IMR-90 (cell line): ENCODE results near the gene RHO. TPM values are rescaled to one million over a fixed set of nuclear protein-coding genes. Genes with fewer than 3 reads are reported as not detected.

Source experiments
- ATAC-seq: fragments of 200-7000 bp; cut with Tn5 transposase; 2 replicates; pipeline ENCODE4 v1.9.1; 2020; ENCODE audit warnings: low read depth, mild to moderate bottlenecking, moderate library complexity
- BruUV-seq: library from RNA; stranded (reverse); fragments of 400-500 nt; replicated peaks from 2 replicates; lab custom pipeline; 2021; lab: Mats Ljungman, UMichigan
- CTCF ChIA-PET: fragments of 300-600 bp; formaldehyde crosslinking; extraction: SDS; loops from one replicate; lab custom pipeline; 2021; ENCODE audit warnings: antibody characterized with exemption; lab: Yijun Ruan, JAX
- POLR2A ChIA-PET: fragments of 300-600 bp; sonication (Branson Sonifier 250); formaldehyde crosslinking; loops from one replicate; lab custom pipeline; 2022; ENCODE audit warnings: antibody characterized with exemption; ENCODE audit not compliant: unreplicated experiment; lab: Charles Lee
- DNase-seq: peaks from one replicate; pipeline ENCODE4 v3.0.0; 2013
- H2AFZ ChIP-seq: replicated peaks from 2 replicates; pipeline ENCODE3; 2013; ENCODE audit warnings: low read length, mild to moderate bottlenecking; ENCODE audit not compliant: poor library complexity
- H2AK5ac ChIP-seq: 2 replicates; pipeline ENCODE4 v1.6.1; 2013; ENCODE audit warnings: low read depth, low read length, inconsistent platforms
- H2AK9ac ChIP-seq: replicated peaks from 2 replicates; pipeline ENCODE3; 2013; ENCODE audit warnings: mild to moderate bottlenecking, low read depth, low read length, moderate library complexity; ENCODE audit not compliant: poor library complexity
- H2BK120ac ChIP-seq: 2 replicates; pipeline ENCODE4 v1.6.1; 2013; ENCODE audit warnings: low read depth, low read length, inconsistent platforms
- H2BK15ac ChIP-seq: 3 replicates; pipeline ENCODE4 v1.6.1; 2013; ENCODE audit warnings: low read depth, low read length, inconsistent platforms
- H2BK20ac ChIP-seq: 2 replicates; pipeline ENCODE4 v1.6.1; 2013; ENCODE audit warnings: low read depth, mild to moderate bottlenecking, inconsistent platforms, low read length, moderate library complexity
- H2BK5ac ChIP-seq: 2 replicates; pipeline ENCODE4 v1.6.1; 2013; ENCODE audit warnings: mild to moderate bottlenecking, low read depth, low read length, inconsistent platforms; ENCODE audit not compliant: poor library complexity, severe bottlenecking
- H3K14ac ChIP-seq: replicated peaks from 2 replicates; pipeline ENCODE4 v1.6.1; 2013; ENCODE audit warnings: low read depth, low read length, inconsistent platforms
- H3K18ac ChIP-seq: 2 replicates; pipeline ENCODE4 v1.6.1; 2013; ENCODE audit warnings: low read depth, low read length, control low read depth
- H3K23ac ChIP-seq: 2 replicates; pipeline ENCODE4 v1.6.1; 2013; ENCODE audit warnings: low read depth, low read length, inconsistent platforms
- H3K27ac ChIP-seq: 2 replicates; pipeline ENCODE4 v1.5.1; 2013; ENCODE audit warnings: mild to moderate bottlenecking, control low read depth, low read length; ENCODE audit not compliant: insufficient read depth
- H3K27me3 ChIP-seq: 2 replicates; pipeline ENCODE4 v1.6.1; 2013; ENCODE audit warnings: low read length; ENCODE audit not compliant: control insufficient read depth, insufficient read depth
- H3K36me3 ChIP-seq: 2 replicates; pipeline ENCODE4 v1.6.1; 2013; ENCODE audit warnings: low read length, mixed read lengths; ENCODE audit not compliant: control insufficient read depth, insufficient read depth
- H3K4ac ChIP-seq: 2 replicates; pipeline ENCODE4 v1.6.1; 2013; ENCODE audit warnings: low read depth, low read length, inconsistent platforms
- H3K4me1 ChIP-seq: 2 replicates; pipeline ENCODE4 v1.6.1; 2013; ENCODE audit warnings: low read length, mixed read lengths; ENCODE audit not compliant: control insufficient read depth, insufficient read depth
- H3K4me2 ChIP-seq: 2 replicates; pipeline ENCODE4 v1.6.1; 2013; ENCODE audit warnings: low read depth, mild to moderate bottlenecking, control low read depth, low read length, moderate library complexity
- H3K4me3 ChIP-seq: 2 replicates; pipeline ENCODE4 v1.5.1; 2013; ENCODE audit warnings: low read depth, mild to moderate bottlenecking, control low read depth, low read length, moderate library complexity; ENCODE audit not compliant: insufficient read depth
- H3K56ac ChIP-seq: 2 replicates; pipeline ENCODE4 v1.6.1; 2013; ENCODE audit warnings: low read length, inconsistent platforms; ENCODE audit not compliant: insufficient read depth; ENCODE audit errors: extremely low read depth
- H3K79me1 ChIP-seq, 2 experiments: 2 replicates each; pipeline ENCODE4 v1.6.1; 2013; ENCODE audit warnings: low read length in 2 of 2, inconsistent platforms in 1 of 2, low read depth in 1 of 2
- H3K9ac ChIP-seq: 2 replicates; pipeline ENCODE4 v1.6.1; 2013; ENCODE audit warnings: low read depth, low read length, control low read depth
- H3K9me1 ChIP-seq: 2 replicates; pipeline ENCODE4 v1.6.1; 2013; ENCODE audit warnings: low read length, inconsistent platforms; ENCODE audit not compliant: insufficient read depth
- H3K9me3 ChIP-seq: 2 replicates; pipeline ENCODE4 v1.6.1; 2013; ENCODE audit warnings: low read length; ENCODE audit not compliant: control insufficient read depth, insufficient read depth
- H4K20me1 ChIP-seq: 2 replicates; pipeline ENCODE4 v1.6.1; 2013; ENCODE audit warnings: low read length, inconsistent platforms; ENCODE audit not compliant: insufficient read depth
- H4K5ac ChIP-seq: 2 replicates; pipeline ENCODE4 v1.6.1; 2013; ENCODE audit warnings: mild to moderate bottlenecking, low read depth, low read length, control low read depth
- H4K8ac ChIP-seq, 2 experiments: 2 replicates each; pipeline ENCODE4 v1.6.1; 2013; ENCODE audit warnings: low read depth in 2 of 2, low read length in 2 of 2, control low read depth in 1 of 2, inconsistent platforms in 1 of 2
- H4K91ac ChIP-seq: 2 replicates; pipeline ENCODE4 v1.6.1; 2013; ENCODE audit warnings: low read depth, low read length, inconsistent platforms; ENCODE audit not compliant: insufficient read depth
- BHLHE40 ChIP-seq: fragments of 150-350 bp; IDR thresholded peaks from 2 replicates; pipeline ENCODE4 v1.6.1; 2016; ENCODE audit warnings: mild to moderate bottlenecking, low read depth, low read length
- CEBPB ChIP-seq: IDR thresholded peaks from 2 replicates; pipeline ENCODE4 v1.6.1; 2012; ENCODE audit warnings: low read depth, low read length, improper control_type of control experiment
- CHD1 ChIP-seq: IDR thresholded peaks from 2 replicates; pipeline ENCODE4 v1.6.1; 2012; ENCODE audit warnings: low read depth, low read length, improper control_type of control experiment
- CTCF ChIP-seq: conservative IDR thresholded peaks from 2 replicates; pipeline ENCODE4 v1.5.1; 2012; ENCODE audit warnings: mild to moderate bottlenecking, low read depth, low read length, improper control_type of control experiment
- FOS ChIP-seq: fragments of 150-350 bp; IDR thresholded peaks from 2 replicates; pipeline ENCODE4 v1.6.1; 2016; ENCODE audit warnings: low read depth, low read length
- MAFK ChIP-seq: IDR thresholded peaks from 2 replicates; pipeline ENCODE4 v1.6.1; 2012; ENCODE audit warnings: low read depth, low read length, improper control_type of control experiment
- MAZ ChIP-seq: IDR thresholded peaks from 2 replicates; pipeline ENCODE4 v1.6.1; 2012; ENCODE audit warnings: low read depth, mild to moderate bottlenecking, low read length, improper control_type of control experiment, moderate library complexity, borderline replicate concordance
- MXI1 ChIP-seq: IDR thresholded peaks from 2 replicates; pipeline ENCODE4 v1.6.1; 2012; ENCODE audit warnings: low read depth, mild to moderate bottlenecking, low read length, moderate library complexity, borderline replicate concordance
- NFE2L2 ChIP-seq: fragments of 150-350 bp; IDR thresholded peaks from 2 replicates; pipeline ENCODE4 v1.6.1; 2016; ENCODE audit warnings: low read depth, mild to moderate bottlenecking, low read length
- POLR2A ChIP-seq: IDR thresholded peaks from 2 replicates; pipeline ENCODE4 v1.6.1; 2012; ENCODE audit warnings: mild to moderate bottlenecking, low read depth, low read length
- RAD21 ChIP-seq: IDR thresholded peaks from 2 replicates; pipeline ENCODE4 v1.6.1; 2012; ENCODE audit warnings: low read length, improper control_type of control experiment
- RCOR1 ChIP-seq: IDR thresholded peaks from 2 replicates; pipeline ENCODE4 v1.6.1; 2012; ENCODE audit warnings: mild to moderate bottlenecking, low read length, improper control_type of control experiment; ENCODE audit not compliant: insufficient replicate concordance
- RFX5 ChIP-seq: IDR thresholded peaks from 2 replicates; pipeline ENCODE4 v1.8.0; 2012; ENCODE audit warnings: low read depth, mild to moderate bottlenecking, low read length, moderate library complexity
- SMC3 ChIP-seq: fragments of 150-350 bp; IDR thresholded peaks from 2 replicates; pipeline ENCODE4 v1.6.1; 2016; ENCODE audit warnings: low read depth, mild to moderate bottlenecking, antibody characterized with exemption, low read length, moderate library complexity
- WGBS, 2 experiments: methylation state at CpG; one replicate each; pipeline versions ENCODE4 v1.1.5 to v1.1.7; 2013; ENCODE audit warnings: missing lambda C conversion rate in 2 of 2; ENCODE audit not compliant: insufficient read length in 1 of 2; ENCODE audit errors: extremely low coverage in 2 of 2; 5-methylcytosine and 5-hydroxymethylcytosine counted together
- dilution Hi-C: fragments of 300-500 bp; cut with HindIII; formaldehyde crosslinking; loops from one replicate; pipeline ENCODE4 v1.14.3; 2018; ENCODE audit warnings: low sequenced_read_pairs; ENCODE audit not compliant: unreplicated experiment
- in situ Hi-C: fragments of 300-500 bp; cut with MboI; formaldehyde crosslinking; loops from 3 replicates; pipeline ENCODE4 v1.14.3; 2019; ENCODE audit warnings: low sequenced_read_pairs, inconsistent platforms, mixed read lengths
- intact Hi-C: fragments of 100-400 bp; cut with micrococcal nuclease; formaldehyde crosslinking; loops from 2 replicates; pipeline ENCODE4 v1.10.0; 2022
- polyA plus RNA-seq, 3 experiments: library from polyadenylated mRNA; depleted of rRNA; stranded (reverse); fragments of >200 nt; gene quantifications; 2 replicates each; pipeline ENCODE4 v1.2.3, GENCODE V29; 2012; ENCODE audit warnings: low replicate concordance in 1 of 3
- total RNA-seq: library from RNA; depleted of rRNA; stranded (reverse); fragments of >200 nt; gene quantifications from 2 replicates; pipeline ENCODE4 v1.2.3, GENCODE V29; 2012

Gene RHO
- total and polyA plus RNA-seq, 2 of the 4 experiments (the other 2 are of a cell fraction): not detected

GRCh38 chr3:129571605-129572547 is 43.4 kb downstream of the RHO start:
- WGBS, 2 experiments: 98% methylated on average over 6 of the region's 22 CpGs; no CpG with 5 or more reads in 1 of the 2 experiments
- peaks cover 37% of the 10 kb centered on the region; the same call in 1 of the 2 replicates for H3K36me3 ChIP-seq

More at GRCh38 chr3:129571605-129572547, 43.4 kb downstream of the RHO start:
- Histone ChIP-seq H3K4me3 (no peak overlapping the region), H4K8ac (no peak overlapping the region), H3K9me1 (no peaks in the 10 kb centered on the region), H3K18ac (no peak overlapping the region), H4K91ac (no peak overlapping the region), H4K20me1 (no peaks in the 10 kb centered on the region), H3K23ac (no peak overlapping the region), H3K56ac (no peak overlapping the region), H3K27me3 (no peaks in the 10 kb centered on the region), H3K9me3 (no peaks in the 10 kb centered on the region), H2AK5ac (no peak overlapping the region), H2AFZ (no peak overlapping the region), H3K27ac (no peak overlapping the region), H3K9ac (no peak overlapping the region), H3K4ac (no peak overlapping the region), H3K79me1 (no peaks in the 10 kb centered on the region; a peak in 1 of 4 replicates), H3K4me2 (no peak overlapping the region), H2BK20ac (no peak overlapping the region), H2AK9ac (peak overlapping the region; percentile 22), H3K4me1 (peaks cover 1% of the 10 kb centered on the region; the same call in 1 of the 2 replicates), H2BK120ac (no peak overlapping the region), H4K5ac (no peak overlapping the region), H2BK15ac (no peak overlapping the region), H2BK5ac (no peak overlapping the region), H3K14ac (no peak overlapping the region)
- dilution Hi-C loops (no loop called here), intact Hi-C loops (no loop called here), in situ Hi-C loops (no loop called here)
- BruUV-seq: no TSS peak
- TF ChIP-seq MAFK (no peak), RAD21 (no peak), SMC3 (no peak), CTCF (no peak), CHD1 (no peak), RCOR1 (no peak), FOS (no peak), MXI1 (no peak), POLR2A (no peak), NFE2L2 (no peak), CEBPB (no peak), MAZ (no peak), RFX5 (no peak), BHLHE40 (no peak)
- ATAC-seq: no peak
- CTCF ChIA-PET: no interaction called here
- POLR2A ChIA-PET: no interaction called here
- DNase-seq: no peak
